Mesothelial cell of epicardium (in vitro differentiated cells): ENCODE results near the gene SPECC1L. TPM values are rescaled to one million over a fixed set of nuclear protein-coding genes. Genes with fewer than 3 reads are reported as not detected.

Experiments
- DNase-seq, 2 experiments: peaks; one replicate each; pipeline ENCODE4 v3.0.0; 2021; ENCODE audit warnings: low spot score in 2 of 2; ENCODE audit not compliant: unreplicated experiment in 2 of 2
- H3K27ac Mint-ChIP-seq: 2 replicates; pipeline ENCODE4 v1.8.0; 2021; ENCODE audit warnings: mixed read lengths
- H3K27me3 Mint-ChIP-seq: 2 replicates; pipeline ENCODE4 v1.8.0; 2021; ENCODE audit warnings: low read depth, mixed read lengths
- H3K36me3 Mint-ChIP-seq: 2 replicates; pipeline ENCODE4 v1.8.0; 2021; ENCODE audit warnings: mixed read lengths
- H3K4me1 Mint-ChIP-seq: 2 replicates; pipeline ENCODE4 v1.8.0; 2021; ENCODE audit warnings: mixed read lengths
- H3K4me3 Mint-ChIP-seq: 2 replicates; pipeline ENCODE4 v1.8.0; 2021; ENCODE audit warnings: mild to moderate bottlenecking, moderate library complexity, mixed read lengths
- H3K9me3 Mint-ChIP-seq: 2 replicates; pipeline ENCODE4 v1.8.0; 2021; ENCODE audit warnings: mixed read lengths
- total RNA-seq: library from RNA; stranded (reverse); gene quantifications from 3 replicates; pipeline ENCODE4 v1.2.1, GENCODE V29; 2021
- TF ChIP-seq, protein P1 (sequence below): fragments of 200-600 bp; sonication (generic); IDR thresholded peaks from one replicate; pipeline ENCODE4 v1.5.0; 2021; ENCODE audit warnings: antibody characterized with exemption; ENCODE audit not compliant: unreplicated experiment

Gene SPECC1L
- total RNA-seq, 1 donor from 2014 or later: 88.0 TPM

DNA sequence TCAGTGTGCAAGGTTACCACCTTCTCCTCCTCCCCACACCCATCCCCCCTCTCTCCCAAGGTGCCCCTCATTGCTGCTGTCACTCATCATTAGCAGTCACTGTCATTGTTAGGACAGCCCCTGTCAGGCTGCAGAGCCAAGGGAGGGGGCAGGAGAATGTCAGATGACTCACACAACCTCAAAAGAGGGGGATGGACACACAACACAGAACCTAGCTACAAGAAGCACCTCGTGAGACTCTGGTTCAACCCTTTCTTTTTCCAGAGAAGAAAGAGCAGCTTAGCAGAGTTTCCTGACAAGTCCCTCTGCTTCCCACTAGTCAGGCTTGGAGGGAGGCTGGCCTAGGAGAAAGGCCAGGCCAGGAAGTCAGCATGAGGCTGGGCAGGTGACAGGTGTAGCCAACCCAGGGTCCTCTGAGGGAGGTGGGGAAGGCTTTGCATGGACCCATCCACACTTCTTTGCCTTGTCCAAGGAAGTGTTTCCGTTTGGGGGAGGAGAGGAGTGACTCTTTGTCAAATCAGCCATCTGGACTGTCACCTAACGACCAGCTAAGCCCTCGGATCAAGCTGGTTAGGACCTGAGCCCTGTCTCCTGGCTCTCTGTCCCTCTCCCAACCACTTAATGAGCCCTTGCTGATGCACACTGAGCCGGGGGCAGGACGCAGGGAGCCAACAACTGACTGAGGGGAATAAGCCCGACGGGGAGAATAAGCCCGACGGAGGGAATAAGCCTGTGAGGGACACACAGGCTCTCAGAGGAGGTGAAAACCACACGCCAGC is 175.0 kb downstream of the SPECC1L start:
- Mint-ChIP-seq H3K36me3 (peaks cover 4% of the 10 kb centered on the region), H3K27ac (peak overlapping the region; percentile 63), H3K4me3 (no peak overlapping the region), H3K4me1 (peaks cover 27% of the 10 kb centered on the region), H3K27me3 (no peaks in the 10 kb centered on the region), H3K9me3 (no peaks in the 10 kb centered on the region)
- TF ChIP-seq, protein P1, sequence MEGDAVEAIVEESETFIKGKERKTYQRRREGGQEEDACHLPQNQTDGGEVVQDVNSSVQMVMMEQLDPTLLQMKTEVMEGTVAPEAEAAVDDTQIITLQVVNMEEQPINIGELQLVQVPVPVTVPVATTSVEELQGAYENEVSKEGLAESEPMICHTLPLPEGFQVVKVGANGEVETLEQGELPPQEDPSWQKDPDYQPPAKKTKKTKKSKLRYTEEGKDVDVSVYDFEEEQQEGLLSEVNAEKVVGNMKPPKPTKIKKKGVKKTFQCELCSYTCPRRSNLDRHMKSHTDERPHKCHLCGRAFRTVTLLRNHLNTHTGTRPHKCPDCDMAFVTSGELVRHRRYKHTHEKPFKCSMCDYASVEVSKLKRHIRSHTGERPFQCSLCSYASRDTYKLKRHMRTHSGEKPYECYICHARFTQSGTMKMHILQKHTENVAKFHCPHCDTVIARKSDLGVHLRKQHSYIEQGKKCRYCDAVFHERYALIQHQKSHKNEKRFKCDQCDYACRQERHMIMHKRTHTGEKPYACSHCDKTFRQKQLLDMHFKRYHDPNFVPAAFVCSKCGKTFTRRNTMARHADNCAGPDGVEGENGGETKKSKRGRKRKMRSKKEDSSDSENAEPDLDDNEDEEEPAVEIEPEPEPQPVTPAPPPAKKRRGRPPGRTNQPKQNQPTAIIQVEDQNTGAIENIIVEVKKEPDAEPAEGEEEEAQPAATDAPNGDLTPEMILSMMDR: no peak
- DNase-seq: no peak

DNA sequence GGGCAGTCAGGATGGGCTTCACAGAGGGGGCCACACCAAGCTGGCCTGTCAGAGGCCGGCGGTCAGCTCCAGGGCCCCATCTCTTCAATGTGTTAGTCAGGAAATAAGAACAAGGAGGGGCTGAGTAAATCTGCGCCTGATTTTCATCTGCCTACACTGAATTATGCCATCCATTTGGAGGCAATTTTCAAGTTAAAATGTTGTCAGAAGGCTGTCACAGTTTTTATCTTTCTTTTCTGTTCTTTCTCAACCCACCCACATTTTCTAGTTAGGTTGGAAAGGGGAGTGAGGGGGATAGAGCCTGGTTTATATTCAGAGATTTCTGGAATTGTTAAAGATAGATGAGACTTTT is 175.6 kb downstream of the SPECC1L start:
- H3K4me3 Mint-ChIP-seq: no peak overlapping the region
- TF ChIP-seq, protein P1: no peak
- DNase-seq: no peak

DNA sequence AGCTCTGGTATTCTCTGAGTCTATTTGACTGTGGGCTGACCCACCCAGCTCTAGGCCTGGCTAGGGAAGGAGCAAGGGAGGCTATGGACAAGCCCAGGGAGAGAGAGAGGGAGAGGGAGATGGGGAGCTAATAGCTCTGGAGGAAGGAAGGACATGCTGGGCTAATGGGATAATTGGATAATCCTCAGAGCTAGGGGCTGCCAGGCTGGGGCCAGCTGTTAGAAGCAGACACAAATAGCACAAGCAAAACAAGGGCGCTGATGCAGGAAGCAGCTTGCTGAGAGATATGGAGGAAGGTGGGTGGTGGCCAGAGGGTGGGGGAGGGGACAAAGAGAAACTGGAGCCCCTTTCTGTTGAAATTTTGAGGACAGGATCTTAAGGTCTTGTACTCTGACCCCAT is 180.0 kb downstream of the SPECC1L start:
- Mint-ChIP-seq H3K9me3 (peaks cover 4% of the 10 kb centered on the region), H3K4me3 (no peak overlapping the region), H3K27me3 (no peaks in the 10 kb centered on the region), H3K27ac (peak overlapping the region; percentile 40), H3K36me3 (peaks cover 2% of the 10 kb centered on the region), H3K4me1 (peaks cover 24% of the 10 kb centered on the region)
- DNase-seq: no peak
- TF ChIP-seq, protein P1: no peak

More for the DNA sequence above, 175.6 kb downstream of the SPECC1L start:
- Mint-ChIP-seq H3K9me3 (no peaks in the 10 kb centered on the region), H3K27ac (peak overlapping the region; percentile 63), H3K4me1 (peaks cover 29% of the 10 kb centered on the region), H3K36me3 (no peaks in the 10 kb centered on the region), H3K27me3 (no peaks in the 10 kb centered on the region)

DNA sequence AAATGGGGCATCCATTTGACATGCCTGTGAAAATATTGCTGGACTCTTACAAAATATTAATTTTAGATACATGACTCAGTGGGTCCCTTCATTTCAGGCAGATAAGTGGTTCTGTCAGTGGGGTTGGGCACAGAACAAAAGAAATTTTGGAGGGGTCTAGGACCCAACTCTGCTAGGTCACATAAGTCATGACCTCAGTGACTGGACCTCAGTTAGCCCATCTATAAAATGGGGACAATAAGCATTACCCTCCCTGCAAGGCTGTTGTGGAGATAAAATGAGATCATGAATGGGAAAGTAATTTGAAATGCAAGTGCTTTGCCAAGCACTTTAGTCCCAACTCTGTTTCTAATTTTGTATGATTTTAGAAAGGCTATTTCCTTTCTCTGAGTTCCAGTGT is 180.5 kb downstream of the SPECC1L start:
- peaks cover 4% of the 10 kb centered on the region for H3K9me3 Mint-ChIP-seq
- no peak overlapping the region for H3K4me3 Mint-ChIP-seq
- DNase-seq: no peak
- TF ChIP-seq, protein P1: no peak
- peaks cover 24% of the 10 kb centered on the region for H3K4me1 Mint-ChIP-seq
- no peaks in the 10 kb centered on the region for H3K27me3 Mint-ChIP-seq
- peaks cover 2% of the 10 kb centered on the region for H3K36me3 Mint-ChIP-seq
- no peak overlapping the region for H3K27ac Mint-ChIP-seq

DNA sequence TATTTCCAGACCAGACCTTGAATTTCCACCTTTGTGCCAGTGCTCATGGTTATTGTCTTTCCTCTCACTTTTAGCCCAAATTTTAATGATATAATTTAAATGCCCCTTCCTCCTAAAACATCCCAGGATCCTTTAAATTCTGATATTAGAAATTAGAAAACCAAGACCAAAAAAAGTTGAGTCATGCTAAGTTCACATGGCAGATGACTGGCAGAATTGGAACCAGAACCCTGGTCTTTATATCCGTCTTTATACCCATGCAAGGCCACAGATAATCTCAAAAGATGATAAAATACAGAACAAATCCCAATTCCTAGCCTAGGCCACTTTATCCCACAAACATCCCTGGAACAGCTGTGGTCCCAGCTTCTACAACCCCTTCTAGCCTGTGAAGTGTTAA is 183.2 kb downstream of the SPECC1L start:
- Mint-ChIP-seq H3K36me3 (peaks cover 2% of the 10 kb centered on the region), H3K9me3 (peaks cover 4% of the 10 kb centered on the region), H3K27ac (no peak overlapping the region), H3K4me1 (peaks cover 19% of the 10 kb centered on the region), H3K4me3 (no peak overlapping the region), H3K27me3 (no peaks in the 10 kb centered on the region)
- TF ChIP-seq, protein P1: no peak
- DNase-seq: no peak

DNA sequence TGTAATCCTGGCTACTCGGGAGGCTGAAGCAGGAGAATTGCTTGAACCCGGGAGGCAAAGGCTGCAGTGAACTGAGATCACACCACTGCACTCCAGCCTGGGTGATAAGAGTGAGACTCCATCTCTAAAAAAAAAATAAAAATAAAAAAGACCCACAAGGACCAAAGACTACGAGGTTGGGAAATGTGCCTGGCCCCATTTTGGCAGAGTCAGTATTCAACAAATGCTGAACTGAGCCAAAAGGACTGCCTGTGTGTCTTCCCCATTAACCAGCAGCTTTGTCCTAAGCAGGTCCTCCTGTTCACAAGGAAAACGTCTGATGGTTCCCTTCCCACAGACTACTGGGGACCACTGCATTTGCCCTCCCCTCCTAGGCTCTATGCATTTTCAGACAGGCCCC is 184.4 kb downstream of the SPECC1L start:
- Mint-ChIP-seq H3K9me3 (peaks cover 4% of the 10 kb centered on the region), H3K4me3 (no peak overlapping the region)

More for the DNA sequence above, 184.4 kb downstream of the SPECC1L start:
- Mint-ChIP-seq H3K27me3 (no peaks in the 10 kb centered on the region), H3K4me1 (peaks cover 22% of the 10 kb centered on the region), H3K36me3 (peaks cover 2% of the 10 kb centered on the region), H3K27ac (no peak overlapping the region)
- TF ChIP-seq, protein P1: no peak
- DNase-seq: no peak
